Neural crest cell (in vitro differentiated cells): Measurements from ENCODE around the gene TK2. TPM values are rescaled to one million over a fixed set of nuclear protein-coding genes. Genes with fewer than 3 reads are reported as not detected.
"Not testable (repeated sequence)": the region's sequence is repeated elsewhere in the genome, so short reads cannot be mapped to it uniquely, and the experiment has no call there.

ENCODE experiments used
- DNase-seq: peaks from one replicate; pipeline ENCODE4 v3.0.0; 2021; ENCODE audit warnings: low read depth, mixed read lengths, low spot score
- H3K27ac Mint-ChIP-seq: one replicate; pipeline ENCODE4 v1.8.0; 2021; ENCODE audit warnings: mild to moderate bottlenecking, mixed read lengths; ENCODE audit not compliant: unreplicated experiment
- H3K27me3 Mint-ChIP-seq: 2 replicates; pipeline ENCODE4 v1.8.0; 2021; ENCODE audit warnings: low read depth, mild to moderate bottlenecking, mixed read lengths
- H3K36me3 Mint-ChIP-seq: 2 replicates; pipeline ENCODE4 v1.8.0; 2021; ENCODE audit warnings: low read depth, mild to moderate bottlenecking, mixed read lengths
- H3K4me1 Mint-ChIP-seq: 2 replicates; pipeline ENCODE4 v1.8.0; 2021; ENCODE audit warnings: mixed read lengths
- H3K4me3 Mint-ChIP-seq: one replicate; pipeline ENCODE4 v1.8.0; 2021; ENCODE audit warnings: mild to moderate bottlenecking, mixed read lengths
- H3K9me3 Mint-ChIP-seq: 2 replicates; pipeline ENCODE4 v1.8.0; 2021; ENCODE audit warnings: mixed read lengths
- total RNA-seq: library from RNA; stranded (reverse); gene quantifications from 2 replicates; pipeline ENCODE4 v1.2.1, GENCODE V29; 2021
- TF ChIP-seq, protein P1 (sequence below): fragments of 200-600 bp; sonication (generic); conservative IDR thresholded peaks from 2 replicates; pipeline ENCODE4 v1.5.0; 2021; ENCODE audit warnings: antibody characterized with exemption, mild to moderate bottlenecking

Gene TK2
- total RNA-seq, 1 donor from 2014 or later: 16.3 TPM

DNA sequence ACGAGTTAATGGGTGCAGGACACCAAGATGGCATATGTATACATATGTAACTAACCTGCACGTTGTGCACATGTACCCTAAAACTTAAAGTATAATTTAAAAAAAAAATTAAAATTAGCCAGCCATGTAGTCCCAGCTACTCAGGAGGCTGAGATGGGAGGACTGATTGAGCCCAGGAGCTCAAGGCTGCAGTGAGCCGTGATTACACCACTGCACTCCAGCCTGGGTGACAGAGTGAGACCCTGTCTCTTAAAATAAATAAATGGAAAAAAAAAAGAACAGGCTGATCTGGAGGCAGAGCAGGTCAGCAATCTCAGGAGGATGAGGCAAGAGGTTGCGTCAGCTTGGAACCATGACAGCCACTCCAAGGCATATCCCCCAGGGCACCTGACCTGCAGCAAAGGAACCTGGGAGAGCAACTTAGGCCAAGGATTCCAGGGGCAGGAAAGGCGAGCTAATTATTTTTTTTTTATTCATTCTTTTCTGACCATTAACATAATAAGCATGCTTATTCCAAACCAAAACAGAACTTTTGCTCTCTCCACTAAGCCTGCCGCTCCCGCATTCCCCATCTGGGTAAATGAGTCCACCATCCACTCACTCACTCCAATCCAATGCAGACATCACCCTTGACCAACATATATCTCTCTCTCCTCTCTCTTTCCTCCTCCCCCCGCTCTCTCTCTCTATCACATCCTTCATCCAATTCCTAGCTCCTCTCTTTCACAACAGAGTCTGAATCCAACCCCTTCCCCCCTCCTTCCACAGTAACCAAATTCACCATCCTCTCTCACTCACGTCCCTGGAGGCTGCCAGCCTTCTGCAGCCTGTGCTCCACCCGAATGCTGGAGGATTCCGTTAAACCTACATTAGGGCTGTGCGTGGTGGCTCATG lies 47.7 kb downstream of the TK2 start:
- Mint-ChIP-seq H3K36me3 (peaks cover 7% of the 10 kb centered on the region), H3K9me3 (peaks cover 3% of the 10 kb centered on the region), H3K27ac (no peak overlapping the region), H3K4me1 (peaks cover 9% of the 10 kb centered on the region), H3K27me3 (no peaks in the 10 kb centered on the region), H3K4me3 (no peak overlapping the region)
- TF ChIP-seq, protein P1, sequence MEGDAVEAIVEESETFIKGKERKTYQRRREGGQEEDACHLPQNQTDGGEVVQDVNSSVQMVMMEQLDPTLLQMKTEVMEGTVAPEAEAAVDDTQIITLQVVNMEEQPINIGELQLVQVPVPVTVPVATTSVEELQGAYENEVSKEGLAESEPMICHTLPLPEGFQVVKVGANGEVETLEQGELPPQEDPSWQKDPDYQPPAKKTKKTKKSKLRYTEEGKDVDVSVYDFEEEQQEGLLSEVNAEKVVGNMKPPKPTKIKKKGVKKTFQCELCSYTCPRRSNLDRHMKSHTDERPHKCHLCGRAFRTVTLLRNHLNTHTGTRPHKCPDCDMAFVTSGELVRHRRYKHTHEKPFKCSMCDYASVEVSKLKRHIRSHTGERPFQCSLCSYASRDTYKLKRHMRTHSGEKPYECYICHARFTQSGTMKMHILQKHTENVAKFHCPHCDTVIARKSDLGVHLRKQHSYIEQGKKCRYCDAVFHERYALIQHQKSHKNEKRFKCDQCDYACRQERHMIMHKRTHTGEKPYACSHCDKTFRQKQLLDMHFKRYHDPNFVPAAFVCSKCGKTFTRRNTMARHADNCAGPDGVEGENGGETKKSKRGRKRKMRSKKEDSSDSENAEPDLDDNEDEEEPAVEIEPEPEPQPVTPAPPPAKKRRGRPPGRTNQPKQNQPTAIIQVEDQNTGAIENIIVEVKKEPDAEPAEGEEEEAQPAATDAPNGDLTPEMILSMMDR: no peak
- DNase-seq: no peak

DNA sequence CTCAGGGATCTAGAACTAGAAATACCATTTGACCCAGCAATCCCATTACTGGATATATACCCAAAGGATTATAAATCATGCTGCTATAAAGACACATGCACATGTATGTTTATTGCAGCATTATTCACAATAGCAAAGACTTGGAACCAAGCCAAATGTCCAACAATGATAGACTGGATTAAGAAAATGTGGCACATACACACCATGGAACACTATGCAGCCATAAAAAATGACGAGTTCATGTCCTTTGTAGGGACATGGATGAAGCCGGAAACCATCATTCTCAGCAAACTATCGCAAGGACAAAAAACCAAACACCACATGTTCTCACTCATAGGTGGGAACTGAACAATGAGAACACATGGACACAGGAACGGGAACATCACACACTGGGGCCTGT lies 48.4 kb downstream of the TK2 start:
- H3K36me3 Mint-ChIP-seq: peaks cover 11% of the 10 kb centered on the region
- not testable (repeated sequence) for DNase-seq, H3K4me1 Mint-ChIP-seq, H3K4me3 Mint-ChIP-seq, H3K27ac Mint-ChIP-seq, H3K9me3 Mint-ChIP-seq, H3K27me3 Mint-ChIP-seq

DNA sequence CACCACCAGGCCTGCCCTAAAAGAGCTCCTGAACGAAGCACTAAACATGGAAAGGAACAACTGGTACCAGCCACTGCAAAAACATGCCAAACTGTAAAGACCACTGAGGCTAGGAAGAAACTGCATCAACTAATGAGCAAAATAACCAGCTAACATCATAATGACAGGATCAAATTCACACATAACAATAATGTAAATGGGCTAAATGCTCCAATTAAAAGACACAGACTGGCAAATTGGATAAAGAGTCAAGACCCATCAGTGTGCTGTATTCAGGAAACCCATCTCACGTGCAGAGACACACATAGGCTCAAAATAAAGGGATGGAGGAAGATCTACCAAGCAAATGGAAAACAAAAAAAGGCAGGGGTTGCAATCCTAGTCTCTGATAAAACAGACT lies 52.0 kb downstream of the TK2 start:
- H3K27ac Mint-ChIP-seq, H3K4me3 Mint-ChIP-seq, H3K4me1 Mint-ChIP-seq, H3K9me3 Mint-ChIP-seq, DNase-seq, H3K27me3 Mint-ChIP-seq: not testable (repeated sequence)
- peaks cover 11% of the 10 kb centered on the region for H3K36me3 Mint-ChIP-seq

DNA sequence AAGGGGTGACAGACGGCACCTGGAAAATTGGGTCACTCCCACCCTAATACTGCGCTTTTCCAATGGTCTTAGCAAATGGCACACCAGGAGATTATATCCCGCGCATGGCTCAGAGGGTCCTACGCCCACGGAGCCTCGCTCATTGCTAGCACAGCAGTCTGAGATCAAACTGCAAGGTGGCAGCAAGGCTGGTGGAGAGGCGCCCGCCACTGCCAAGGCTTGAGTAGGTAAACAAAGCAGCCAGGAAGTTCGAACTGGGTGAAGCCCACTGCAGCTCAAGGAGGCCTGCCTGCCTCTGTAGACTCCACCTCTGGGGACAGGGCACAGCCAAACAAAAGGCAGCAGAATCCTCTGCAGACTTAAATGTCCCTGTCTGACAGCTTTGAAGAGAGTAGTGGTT lies 53.7 kb downstream of the TK2 start:
- DNase-seq: not testable (repeated sequence)

DNA sequence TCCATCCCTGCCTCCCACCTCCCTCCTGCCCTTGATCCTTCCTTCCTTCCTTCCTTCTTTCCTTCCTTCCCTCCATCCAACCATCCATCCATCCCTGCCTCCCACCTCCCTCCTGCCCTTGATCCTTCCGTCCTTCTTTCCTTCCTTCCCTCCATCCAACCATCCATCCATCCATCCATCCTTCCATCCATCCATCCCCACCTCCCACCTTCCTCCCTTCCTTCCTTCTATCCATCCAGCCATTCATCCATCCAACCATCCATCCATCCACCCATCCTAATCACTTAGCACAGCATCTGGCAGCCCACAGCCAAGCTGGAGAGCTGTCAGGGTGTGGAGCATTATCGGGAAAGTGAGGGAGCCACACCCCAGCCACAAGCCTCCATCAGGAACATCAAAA lies 54.5 kb downstream of the TK2 start:
- Mint-ChIP-seq H3K36me3 (peaks cover 11% of the 10 kb centered on the region), H3K27ac (no peak overlapping the region), H3K4me1 (no peaks in the 10 kb centered on the region), H3K9me3 (peaks cover 3% of the 10 kb centered on the region), H3K27me3 (no peaks in the 10 kb centered on the region), H3K4me3 (no peak overlapping the region)
- no peak for DNase-seq
- TF ChIP-seq, protein P1: no peak

More for the DNA sequence above, 53.7 kb downstream of the TK2 start:
- H3K4me3 Mint-ChIP-seq, H3K4me1 Mint-ChIP-seq, H3K27me3 Mint-ChIP-seq, H3K27ac Mint-ChIP-seq, H3K9me3 Mint-ChIP-seq: not testable (repeated sequence)
- peaks cover 11% of the 10 kb centered on the region for H3K36me3 Mint-ChIP-seq

DNA sequence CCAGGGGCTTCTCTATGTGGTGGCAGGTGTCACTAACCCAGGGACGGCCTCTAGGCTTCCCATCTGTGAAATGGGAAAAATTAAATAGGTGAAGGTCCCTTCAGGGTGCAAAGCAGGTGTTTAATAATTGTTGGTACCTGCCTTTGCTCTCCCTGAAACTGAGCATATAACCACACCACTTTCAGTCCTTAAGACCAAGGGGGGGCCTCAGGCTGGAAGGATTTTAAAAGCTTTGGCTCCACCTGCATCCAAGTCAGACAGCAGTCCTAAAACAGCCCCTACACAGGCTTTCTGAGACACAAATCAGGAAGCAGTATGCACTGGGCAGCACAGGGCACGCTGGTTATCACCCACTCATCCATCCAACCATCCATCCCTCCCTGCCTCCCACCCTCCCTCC lies 55.0 kb downstream of the TK2 start:
- no peaks in the 10 kb centered on the region for H3K27me3 Mint-ChIP-seq
- DNase-seq: no peak
- peaks cover 11% of the 10 kb centered on the region for H3K36me3 Mint-ChIP-seq
- TF ChIP-seq, protein P1: no peak
- H3K4me3 Mint-ChIP-seq: no peak overlapping the region
- no peaks in the 10 kb centered on the region for H3K4me1 Mint-ChIP-seq
- H3K9me3 Mint-ChIP-seq: peaks cover 3% of the 10 kb centered on the region
- no peak overlapping the region for H3K27ac Mint-ChIP-seq
